Activated CD4-positive, alpha-beta T cell treated with anti-CD3 and anti-CD28 coated beads for 24 hours (primary cell): ENCODE results near the gene CHKA.

Source experiments
- DNase-seq, 2 donors: peaks; one replicate each; pipeline ENCODE4 v3.0.0-alpha.2; 2020; ENCODE audit warnings: low read depth in 2 of 2

The CHKA gene

DNA sequence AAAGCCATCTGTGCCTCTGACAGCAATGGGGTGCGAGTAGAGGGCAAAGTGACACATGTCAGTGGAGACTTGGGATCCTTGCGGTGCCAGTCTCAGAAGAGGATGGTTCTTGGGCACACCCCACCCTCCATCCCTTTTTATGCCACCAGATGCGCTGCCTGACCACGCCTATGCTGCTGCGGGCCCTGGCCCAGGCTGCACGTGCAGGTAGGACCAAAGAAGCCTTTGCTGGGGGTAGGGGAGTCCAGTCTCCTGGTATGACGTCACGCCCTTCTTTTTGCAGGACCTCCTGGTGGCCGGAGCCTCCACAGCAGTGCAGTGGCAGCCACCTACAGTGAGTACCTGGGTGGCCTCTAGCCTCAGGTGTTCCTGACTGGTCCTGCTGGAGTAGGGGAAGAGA is 89.2 kb downstream of the CHKA start:
- no peak for DNase-seq

DNA sequence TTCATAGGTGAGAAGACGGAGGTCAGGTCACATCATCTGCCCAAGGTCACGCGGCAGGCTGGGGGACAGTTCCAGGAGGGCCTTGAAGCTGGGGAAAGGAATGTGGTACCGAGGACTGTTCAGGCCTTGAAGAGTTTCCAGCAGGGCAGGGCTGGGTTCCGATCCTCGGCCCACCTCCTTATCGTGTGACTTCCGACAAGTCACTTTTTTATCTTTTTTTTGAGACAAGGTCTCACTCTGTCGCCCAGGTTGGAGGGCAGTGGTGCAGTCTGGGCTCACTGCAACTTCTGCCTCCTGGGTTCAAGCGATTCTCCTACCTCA is 90.1 kb downstream of the CHKA start:
- no peak for DNase-seq

DNA sequence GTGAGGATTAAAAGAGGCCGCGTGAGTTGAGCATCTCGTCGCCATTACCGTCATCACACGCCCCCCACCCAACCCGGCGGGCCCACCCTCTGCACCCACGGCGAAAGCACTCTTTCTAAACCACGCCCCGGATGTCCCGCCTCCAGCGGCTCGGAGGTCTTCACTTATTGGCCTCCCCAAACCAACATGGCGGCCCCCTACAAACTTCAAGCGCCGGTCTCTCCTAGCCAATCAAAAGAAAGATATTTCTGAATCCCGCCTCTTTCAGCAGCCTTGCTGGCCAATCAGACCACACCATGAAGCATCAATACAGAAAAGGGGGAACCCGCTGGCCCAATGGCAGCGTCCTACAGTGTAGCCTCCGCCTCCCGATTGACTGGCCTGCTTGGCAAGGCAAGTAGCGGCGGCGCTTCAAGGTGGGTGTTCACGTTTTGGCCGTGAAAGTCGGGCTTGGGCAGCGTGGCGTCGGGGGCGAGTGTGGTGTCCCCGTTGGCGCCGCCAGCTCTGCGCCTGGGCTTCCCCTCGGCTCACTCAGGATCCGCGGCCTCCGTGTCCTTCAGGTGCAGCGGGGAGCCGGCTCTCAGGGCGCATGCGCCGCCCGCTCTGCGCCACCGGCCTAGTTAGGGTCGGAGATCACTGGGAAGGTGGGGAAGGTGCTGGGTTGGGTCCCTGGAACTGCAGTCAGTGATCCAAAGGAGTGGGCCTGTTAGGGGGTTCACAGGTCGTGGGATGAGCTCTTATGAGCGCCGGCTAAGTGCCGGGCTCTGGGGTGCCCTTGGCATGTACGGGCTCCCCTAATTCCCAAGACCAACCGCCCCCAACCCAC is 90.7 kb downstream of the CHKA start, which contains the start of gene NDUFS8:
NDUFS8 (plus strand) TSS at position 364 of the 826 bp plus-strand sequence. CDS start 1,471 bp downstream, outside the sequence.
- DNase-seq, result peak; percentile 93 to 96

DNA sequence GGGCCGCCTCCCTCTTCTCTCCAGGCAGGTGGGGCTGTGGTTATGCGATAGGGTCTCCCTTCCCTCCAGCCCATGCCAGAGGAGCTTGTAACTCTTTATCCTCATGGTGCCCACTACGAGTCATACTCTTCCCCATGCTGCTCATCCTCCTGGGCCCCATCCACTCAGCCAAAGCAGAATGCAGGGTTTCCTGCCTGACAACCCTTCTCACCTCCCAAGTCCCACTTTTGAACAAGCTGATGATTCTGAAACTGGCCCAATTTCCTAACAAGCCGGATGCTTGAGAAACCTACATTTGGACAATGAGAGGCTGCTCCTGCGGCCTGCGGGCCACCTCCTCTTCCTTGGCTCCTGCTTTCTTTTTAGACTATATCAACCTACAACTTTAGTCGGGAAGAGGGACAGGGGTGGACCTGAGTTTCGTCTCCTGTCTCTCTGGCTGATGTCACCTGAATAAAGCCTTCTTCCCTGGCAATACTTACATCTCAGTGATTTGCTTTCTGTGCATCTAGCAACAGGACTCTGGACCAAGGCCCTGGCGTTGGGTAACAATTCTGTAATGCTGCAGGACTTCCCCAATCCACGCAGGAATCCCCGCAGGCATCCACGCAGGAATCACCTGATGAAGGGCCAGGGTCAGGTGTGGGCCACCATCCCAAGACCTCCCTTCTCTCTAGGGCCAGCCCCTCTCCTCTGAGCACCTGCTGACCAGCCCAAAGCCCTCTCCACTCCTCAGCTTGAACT is 92.2 kb downstream of the CHKA start:
- no peak for DNase-seq

DNA sequence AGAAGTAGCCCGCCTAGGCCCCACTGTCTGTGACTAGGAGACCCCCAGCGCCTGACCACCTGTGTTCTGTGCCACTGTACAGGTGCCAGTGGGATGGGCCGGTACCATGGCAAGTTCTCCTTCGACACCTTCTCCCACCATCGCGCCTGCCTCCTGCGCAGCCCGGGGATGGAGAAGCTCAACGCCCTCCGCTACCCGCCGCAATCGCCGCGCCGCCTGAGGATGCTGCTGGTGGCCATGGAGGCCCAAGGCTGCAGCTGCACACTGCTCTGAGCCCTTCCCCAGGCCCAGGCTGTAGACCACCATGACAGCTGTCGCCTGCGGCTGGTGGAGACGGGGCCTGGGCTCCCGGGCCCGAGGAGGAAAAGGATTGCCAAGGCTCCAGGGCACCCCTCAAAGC is 93.5 kb downstream of the CHKA start:
- no peak for DNase-seq

DNA sequence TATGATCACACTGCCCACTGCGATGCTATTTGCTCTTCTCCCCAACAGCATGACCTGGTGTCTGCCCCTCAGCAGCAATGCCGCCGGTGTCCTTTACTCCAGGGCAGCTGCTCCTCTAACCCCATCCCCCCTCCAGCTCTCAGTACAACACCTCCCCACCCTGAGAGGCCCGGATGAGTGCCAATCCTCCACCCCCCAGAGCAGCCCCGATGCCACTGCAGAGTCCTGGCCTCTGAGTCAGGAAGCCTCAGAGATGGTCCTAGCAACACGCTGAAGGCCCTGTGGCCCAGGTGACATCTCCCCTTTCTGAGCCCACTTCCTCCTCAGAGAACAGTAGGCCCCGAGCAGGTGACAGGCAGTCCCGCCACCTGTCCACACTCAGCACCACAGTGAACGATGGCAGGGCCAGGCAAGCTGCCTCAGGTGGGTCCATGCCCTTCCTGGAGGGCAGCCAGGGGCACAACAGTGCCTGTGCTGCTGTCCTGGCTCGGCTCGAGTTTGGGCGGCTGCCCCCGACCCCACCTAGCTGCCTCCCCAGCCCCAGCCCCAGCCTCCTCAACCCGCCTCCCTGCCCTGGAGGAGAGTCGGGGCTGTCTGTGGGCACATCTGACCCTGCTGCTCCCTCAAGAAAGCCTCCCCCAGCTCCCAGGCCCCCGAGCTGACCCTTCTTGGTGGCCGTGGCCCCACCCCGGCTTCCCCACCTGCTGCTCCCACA is 94.6 kb downstream of the CHKA start:
- no peak for DNase-seq

DNA sequence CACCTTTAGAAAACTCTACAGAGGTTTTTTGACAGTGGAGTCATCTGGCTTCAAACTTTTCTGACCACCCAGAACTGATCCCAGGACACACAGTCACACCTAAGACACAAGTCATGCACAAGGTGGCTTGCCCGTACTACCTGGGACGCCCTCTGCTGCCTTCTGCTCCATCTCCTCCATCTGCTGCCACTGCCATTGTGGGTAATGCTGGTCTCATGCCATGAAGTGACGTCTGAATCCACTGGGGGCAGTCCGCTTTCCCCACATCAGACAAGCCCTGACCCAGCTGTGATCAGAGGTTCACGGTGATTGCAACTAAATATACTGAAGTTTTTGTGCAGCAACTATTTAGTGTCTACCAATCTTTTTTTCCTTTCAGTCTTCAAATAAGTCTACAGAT is 96.1 kb downstream of the CHKA start:
- no peak for DNase-seq

DNA sequence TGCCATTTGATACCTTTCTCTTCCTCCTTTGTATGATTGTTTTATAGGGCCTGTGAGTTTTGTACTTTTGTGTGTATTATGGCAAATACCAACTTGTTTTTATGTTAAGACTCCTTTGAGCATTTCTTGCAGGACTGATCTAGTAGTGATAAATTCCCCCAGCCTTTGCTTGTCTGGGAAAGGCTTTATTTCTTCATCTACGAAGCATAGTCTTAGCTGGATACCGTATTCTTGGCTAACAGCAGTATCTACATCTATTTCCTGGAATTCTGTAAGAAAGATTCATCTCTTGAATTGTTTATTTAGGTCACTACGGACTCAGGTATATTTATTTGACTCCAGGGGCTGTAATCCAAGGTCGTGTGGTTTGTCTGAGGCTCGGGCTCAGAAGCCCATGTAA is 96.7 kb downstream of the CHKA start:
- DNase-seq, result no peak

DNA sequence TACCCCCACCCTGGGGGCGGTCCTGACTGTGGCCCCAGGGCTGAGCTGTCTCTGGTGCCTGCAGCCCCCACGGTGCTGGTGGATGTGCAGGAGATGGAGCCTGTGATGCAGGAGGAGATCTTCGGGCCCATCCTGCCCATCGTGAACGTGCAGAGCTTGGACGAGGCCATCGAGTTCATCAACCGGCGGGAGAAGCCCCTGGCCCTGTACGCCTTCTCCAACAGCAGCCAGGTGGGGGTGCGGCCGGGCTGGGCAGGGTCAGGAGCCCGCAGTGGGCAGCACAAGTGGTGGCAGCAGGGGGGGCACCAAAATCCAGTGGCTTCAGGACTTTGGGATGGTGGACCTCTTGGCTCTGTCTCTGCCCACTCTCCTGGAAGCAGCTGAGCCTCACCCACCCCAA is 98.7 kb downstream of the CHKA start:
- no peak for DNase-seq

DNA sequence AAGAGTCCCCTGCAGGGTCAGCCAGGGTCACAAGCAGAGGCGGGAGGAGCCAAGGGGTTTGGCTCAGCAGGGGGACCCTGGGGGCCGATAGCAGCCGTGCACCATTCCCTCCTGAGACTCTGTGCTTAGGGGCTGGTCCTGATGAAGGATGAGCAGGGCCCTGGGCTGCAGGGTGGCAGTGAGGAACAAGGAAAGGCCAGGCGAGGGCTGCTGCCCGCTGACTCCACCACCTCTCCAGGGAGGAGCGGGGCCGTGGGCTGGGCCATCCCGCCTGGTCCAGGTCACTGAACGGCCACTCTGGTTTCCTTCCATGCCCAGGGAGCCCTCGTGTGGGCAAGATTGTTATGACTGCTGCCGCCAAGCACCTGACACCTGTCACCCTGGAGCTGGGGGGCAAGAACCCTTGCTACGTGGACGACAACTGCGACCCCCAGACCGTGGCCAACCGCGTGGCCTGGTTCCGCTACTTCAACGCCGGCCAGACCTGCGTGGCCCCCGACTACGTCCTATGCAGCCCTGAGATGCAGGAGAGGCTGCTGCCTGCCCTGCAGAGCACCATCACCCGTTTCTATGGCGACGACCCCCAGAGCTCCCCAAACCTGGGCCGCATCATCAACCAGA is 99.9 kb downstream of the CHKA start:
- no peak for DNase-seq

DNA sequence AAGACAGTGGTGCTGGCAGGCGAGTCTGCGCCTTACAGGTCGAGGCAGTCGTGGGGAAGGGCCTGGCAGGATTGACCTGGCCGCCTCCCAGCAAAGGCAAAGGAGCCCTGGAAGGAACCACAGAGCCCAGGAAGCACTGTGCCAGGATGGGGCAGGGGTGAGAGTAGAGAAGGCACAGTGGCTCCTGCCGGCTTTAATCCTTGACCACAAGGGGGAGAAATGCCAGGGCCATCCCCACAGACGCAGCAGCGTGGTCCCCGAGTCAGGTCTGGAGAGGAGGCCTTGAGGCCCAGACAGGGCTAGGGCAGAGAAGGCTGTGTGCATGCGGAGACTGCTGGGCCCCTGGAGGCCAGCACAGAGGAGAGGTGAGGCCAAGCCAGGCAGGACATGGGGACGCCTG is 100.6 kb downstream of the CHKA start:
- DNase-seq, result no peak

DNA sequence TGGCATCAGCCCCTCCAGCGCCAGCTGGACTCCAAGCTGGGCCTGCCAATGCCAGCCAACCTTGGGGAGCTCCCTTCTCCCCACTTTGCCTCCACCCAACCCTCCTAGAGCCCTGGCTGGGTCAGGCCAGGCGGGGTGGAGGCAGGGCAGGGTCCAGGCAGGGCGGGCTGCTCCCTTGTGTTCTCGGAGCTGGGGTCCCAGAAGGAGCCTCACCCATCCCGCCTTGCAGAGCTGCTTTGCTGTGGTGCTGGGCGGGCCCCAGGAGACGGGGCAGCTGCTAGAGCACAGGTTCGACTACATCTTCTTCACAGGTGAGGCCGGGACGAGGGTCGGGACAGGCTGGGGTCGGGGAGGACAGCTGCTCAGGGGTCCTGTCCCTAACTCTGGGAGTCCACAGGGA is 101.7 kb downstream of the CHKA start:
- DNase-seq, result no peak

DNA sequence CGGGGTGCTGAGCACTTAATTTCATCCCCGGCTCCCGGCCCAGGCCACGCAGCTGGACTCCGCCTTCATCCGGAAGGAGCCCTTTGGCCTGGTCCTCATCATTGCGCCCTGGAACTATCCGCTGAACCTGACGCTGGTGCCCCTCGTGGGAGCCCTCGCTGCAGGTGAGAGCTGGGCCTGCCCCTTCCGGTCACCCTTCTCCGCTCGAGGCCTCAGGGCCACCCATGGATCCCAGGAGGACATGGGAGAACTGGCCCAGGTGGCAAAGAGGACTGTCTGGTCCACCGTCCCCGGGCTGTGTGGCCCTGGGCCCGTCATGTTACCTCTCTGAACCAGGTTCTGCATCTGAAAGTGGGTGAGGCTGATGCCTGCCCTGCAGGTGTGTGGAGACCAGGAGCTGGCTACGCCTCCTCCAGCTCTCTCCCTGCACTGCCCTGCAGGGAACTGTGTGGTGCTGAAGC is 102.4 kb downstream of the CHKA start:
- DNase-seq, result no peak

DNA sequence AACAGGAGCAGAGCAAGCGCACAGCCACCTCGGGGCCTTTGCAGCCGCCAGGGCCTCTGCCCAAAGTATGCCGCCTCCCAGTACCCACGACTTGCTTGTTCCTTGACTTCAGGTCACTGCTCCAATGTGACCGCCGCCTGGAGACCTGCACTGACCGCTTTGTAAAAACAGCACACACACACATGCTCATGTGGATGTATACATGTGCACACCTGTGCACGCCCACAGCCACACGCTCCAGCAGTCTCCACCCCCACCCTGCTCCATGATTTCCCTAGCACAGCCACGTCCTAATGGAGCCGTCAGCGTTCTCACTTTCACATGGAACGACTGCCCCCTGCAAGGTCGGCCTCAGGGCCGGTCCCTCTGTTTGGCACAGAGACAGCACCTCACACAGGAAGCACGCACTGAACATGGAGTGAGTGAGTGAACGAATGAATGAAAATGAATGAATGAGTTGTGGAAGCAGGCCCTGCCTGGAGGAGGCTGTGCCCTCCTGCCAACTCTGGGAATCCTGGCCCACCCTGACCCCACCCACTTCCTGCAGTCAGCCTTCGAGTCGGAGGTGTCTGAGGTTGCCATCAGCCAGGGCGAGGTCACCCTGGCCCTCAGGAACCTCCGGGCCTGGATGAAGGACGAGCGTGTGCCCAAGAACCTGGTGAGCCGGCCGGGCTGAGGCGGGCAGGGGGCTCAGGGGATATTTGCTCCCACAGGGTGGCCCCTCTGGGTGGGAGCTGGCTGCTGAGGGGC is 103.0 kb downstream of the CHKA start:
- DNase-seq, result no peak

DNA sequence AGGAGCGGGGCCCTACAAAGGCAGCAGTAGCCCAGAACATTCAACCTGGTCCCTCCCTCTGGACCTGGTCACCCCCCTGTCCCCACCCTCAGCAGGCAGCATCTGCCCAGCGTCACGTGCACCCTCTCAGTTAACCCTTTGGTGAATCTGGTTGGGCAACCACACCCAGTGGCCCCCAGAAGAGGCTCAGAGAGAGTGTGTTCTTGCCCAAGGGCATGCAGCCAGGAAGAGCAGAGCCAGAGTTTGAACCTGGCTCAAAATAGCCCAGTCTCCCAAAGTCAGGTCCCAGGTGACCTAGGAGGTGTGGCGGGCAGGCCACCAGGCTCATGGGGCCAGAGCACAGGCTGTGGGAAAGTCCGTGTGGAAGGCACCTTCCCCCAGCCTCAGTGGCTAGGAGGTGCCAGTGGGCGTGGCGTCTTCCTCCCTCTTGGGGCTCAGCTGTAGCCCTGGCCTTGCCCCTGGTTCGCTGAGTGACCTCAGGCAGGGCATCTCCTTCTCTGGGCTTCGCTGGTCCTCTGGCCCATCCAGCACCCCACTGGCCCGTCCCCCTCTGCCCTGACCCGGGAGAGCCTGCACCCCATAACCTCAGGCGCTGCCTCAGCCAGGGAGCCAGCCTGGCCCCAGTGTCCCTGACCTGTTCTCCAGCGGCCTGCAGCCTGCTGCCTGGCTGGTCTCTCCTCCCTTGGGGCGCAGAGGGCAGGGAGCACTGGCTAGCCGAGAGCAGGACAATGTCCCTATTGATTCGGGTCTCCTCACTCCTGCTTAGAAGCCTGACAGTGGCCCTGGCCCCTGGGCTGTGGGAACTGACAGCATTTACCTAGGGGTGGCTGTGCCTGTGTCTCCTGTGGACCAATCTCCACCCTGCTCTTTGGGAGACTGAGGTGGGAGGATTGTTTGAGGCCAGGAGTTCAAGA is 104.0 kb downstream of the CHKA start:
- DNase-seq, result no peak

DNA sequence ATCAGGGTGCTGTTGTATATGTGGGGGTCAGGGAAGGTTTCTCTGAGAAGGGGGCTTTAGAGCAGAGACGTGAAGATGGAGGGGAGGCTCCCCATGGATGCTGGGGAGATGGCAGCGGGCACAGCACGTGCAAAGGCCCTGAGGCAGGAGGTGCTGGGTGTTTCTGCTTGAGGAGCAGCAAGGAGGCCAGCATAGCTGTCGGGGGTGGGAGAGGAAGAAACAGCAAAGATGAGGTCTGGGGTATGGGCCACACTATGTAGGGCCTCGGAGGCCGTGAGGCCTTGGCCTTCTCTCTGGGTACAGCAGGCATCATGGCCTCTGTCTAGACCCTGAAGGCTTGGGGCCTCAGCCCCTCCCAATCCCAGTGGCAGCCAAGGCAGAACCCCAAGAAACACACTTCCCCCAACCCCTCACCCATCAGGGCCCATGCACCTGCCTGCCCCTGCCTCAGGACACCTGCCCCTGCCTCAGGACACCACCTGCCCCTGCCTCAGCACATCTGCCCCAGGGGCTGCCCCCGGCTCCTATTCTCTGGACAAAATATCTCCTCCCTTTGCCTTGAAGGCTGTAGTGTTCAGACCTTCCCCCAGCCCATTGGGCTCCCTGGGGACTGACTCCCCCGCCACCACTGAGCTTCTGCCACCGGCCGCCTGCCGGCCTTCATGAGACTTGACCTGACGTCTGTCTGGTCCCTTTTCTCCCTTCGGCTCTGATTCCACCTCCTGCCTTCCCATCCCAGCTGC is 104.9 kb downstream of the CHKA start:
- no peak for DNase-seq

DNA sequence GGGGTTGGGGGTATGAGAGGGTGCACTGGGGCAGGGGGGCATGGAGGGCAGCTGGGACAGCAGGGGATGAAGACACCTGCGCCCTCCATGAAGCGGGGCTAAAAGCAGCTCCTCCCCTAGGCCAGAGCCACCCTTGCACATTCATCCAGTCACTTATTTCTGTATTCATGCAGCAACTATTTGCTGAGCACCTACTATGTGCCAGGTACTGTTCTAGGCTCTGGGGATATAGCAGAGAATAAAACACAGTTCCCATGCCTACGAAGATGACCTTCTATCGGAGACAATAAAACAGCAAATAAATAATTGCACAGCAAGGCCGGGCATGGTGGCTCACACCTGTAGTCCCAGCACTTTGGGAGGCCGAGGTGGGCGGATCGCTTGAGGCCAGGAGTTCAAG is 105.7 kb downstream of the CHKA start:
- no peak for DNase-seq

DNA sequence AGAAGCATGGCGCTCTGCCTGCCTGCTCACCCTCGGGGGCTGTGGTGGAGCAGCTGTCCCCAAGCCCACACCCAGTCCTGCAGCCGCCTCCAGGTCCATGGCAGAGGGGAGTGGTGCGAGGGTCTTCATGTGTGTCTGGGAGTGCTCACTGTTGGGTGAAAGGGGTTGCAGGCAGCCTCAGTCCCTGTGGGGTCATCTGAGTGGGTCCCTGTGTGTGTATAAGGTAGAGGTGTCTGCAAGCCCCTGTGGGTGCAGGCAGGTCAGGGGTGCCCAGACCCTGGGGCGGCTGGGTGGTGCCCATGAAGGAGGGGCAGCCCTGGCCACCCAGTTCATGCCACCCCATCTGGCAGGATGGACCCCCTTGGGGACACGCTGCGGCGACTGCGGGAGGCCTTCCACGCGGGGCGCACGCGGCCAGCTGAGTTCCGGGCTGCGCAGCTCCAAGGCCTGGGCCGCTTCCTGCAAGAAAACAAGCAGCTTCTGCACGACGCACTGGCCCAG is 106.2 kb downstream of the CHKA start:
- no peak for DNase-seq

DNA sequence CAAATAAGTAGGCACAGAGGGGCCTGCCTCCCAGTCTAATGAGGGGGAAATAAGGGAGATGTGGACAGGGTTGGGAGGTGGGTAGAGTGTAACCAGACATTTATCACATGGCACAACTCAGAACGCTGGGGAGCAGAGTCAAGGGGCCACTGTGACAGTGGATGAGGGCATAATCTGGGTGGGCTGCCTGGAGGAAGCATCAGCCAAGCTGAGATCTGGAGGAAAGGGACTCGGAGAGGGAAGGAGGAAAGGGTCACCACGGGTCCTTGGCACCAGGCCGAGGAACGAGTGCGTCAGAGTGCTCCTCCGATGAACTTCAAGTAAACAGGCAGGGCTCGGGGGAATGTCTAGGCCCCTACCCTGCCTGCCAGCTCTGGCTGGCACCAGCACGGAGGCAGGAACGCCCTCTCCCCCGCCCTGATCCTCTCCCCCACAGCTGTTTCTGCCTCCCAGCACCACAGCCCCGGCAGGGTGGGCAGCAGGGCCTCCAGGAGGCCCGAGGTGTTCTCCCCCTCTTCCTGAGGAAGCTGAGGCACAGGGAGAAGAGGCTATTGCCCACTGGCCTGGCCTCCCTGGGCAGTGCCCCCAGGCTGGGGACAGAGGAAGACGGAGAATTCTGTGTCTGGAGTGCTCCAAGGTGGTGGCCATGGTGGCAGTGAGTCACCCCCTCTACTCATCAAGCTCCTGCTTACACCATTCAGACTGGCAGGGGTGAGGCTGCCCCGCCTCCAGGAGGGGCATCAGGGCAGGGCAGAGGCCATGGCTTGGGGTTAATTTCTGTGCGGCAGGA is 106.8 kb downstream of the CHKA start:
- no peak for DNase-seq
